ENCODE results near the gene GABARAPL2.

The GABARAPL2 gene

DNA sequence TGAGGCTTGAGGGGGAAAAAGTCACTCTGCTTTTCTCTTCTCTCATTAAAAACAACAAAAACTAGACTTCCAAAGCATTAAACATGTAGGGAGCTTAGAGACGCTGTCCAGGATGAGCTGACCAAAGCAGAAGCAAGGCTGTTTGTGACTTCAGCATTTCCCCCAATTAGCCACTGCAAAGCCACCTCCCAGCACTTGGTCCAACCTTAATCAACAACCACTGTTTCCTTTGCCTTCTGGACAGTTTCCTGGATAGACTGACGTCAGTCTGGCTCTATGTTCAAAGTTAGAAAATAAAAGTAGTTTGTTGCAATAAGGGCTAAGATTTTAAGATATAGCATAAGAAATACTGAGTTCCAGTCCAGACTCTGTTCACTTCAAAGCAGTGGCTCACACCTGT, 13.2 kb upstream of the GABARAPL2 start:
- no peak for DNase-seq (ENCODE audit: low read depth in 3 of 3, low spot score in 1 of 3)

DNA sequence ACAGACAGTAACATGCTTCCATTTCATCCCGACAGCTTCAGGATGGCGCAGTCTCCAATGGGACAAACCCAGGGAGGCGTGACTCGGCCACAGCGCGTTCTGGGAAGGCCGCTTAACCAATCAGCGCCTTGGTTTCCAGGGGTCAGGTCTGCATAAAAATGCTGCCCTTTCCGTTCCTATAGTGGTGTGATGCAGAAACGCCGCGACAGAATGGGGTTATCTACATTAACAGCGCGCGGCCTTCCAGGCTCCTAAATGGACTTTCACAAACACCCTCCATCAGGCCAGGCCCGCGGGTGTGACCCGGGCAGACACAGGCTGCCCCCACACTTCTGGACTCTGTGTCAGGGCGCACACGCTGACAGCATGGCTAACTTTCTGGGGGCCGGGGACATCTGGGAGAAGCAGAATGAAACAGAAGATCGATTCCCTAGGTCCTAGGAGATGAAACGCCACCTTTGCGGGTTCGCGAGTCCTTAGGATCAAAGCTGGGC, 10.9 kb upstream of the GABARAPL2 start:
- no peak for DNase-seq (ENCODE audit: low read depth in 3 of 3, low spot score in 1 of 3)

DNA sequence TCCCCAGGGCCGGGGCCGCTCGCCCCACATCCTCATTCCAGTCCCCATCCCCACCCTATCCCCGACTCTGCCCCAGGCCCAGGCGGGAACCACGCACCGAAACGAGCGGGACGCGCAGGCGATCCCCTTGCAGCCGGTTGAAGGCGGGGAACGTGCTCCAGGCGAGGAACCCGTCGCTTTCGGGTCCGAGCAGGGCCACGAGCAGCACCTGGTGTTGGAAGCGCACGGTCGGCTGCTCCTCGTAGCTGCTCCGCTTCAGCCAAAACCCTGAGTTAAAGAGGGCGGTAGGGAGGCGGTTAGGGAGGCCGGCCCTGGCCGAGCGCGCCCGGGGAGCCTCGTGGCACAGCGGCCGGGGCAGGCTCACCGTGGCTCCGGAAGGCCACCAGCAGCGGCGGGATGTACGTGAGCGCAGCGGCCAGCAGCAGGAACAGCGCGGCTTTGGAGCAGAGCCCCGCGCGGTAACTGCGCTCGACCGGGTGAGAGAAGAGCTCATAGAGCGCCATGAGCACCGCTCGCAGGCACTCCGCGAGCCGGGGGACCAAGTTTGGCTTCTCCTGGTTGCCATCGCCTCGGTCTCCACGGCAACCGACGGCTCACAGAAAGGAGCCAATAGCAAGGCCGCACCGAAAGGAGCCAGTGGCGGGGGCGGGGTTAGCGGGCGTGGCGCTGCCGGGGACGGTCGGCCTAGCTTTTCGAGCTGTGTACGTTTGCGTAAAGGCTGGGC, 10.3 kb upstream of the GABARAPL2 start, which contains the start of gene TMEM231:
Gene TMEM231 (minus strand): TSS at position 546 of the 724 bp plus-strand sequence. CDS start 43 bp downstream, at position 503.
- DNase-seq (ENCODE audit: low read depth in 3 of 3, low spot score in 1 of 3): peak; percentile 90 to 95 (median 92)

GRCh38 chr16:75556431-75556950, 9.7 kb upstream of the GABARAPL2 start:
- no peak for DNase-seq (ENCODE audit: low read depth in 3 of 3, low spot score in 1 of 3)

- no peak for DNase-seq (ENCODE audit: low read depth in 3 of 3, low spot score in 1 of 3)
Measured at GRCh38 chr16:75558846-75559401, 7.3 kb upstream of the GABARAPL2 start.

GRCh38 chr16:75559564-75560372, 6.4 kb upstream of the GABARAPL2 start:
- DNase-seq (ENCODE audit: low read depth in 3 of 3, low spot score in 1 of 3): no peak

DNA sequence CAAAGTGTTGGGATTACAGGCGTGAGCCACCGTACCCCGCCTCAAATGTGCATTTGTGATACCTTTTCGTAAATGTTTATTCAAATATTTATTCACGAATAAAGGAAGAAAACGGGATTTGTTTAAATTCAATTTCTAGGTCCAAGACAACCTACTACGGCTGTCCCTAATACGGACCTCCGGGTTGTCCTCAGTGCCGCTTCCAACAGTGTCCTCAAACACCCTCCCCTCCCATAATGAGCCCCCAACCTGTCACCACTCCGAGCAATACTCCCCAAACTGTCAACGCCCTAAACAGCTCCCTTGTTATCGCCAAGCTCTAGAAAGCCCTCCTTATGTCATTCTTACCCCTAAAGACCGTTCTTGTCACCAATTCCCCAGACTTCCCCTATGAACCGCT, 539 bp upstream of the GABARAPL2 start:
- no peak for DNase-seq (ENCODE audit: low read depth in 3 of 3, low spot score in 1 of 3)

- DNase-seq (ENCODE audit: low read depth in 3 of 3, low spot score in 1 of 3): no peak
Measured at GRCh38 chr16:75566758-75567255, 628 bp downstream of the GABARAPL2 start.

- no peak for DNase-seq (ENCODE audit: low read depth in 3 of 3, low spot score in 1 of 3)
Measured at GRCh38 chr16:75567911-75568310, 1.7 kb downstream of the GABARAPL2 start.

- no peak for DNase-seq (ENCODE audit: low read depth in 3 of 3, low spot score in 1 of 3)
Measured at GRCh38 chr16:75570396-75571065, 4.4 kb downstream of the GABARAPL2 start.

GRCh38 chr16:75572864-75573542, 6.8 kb downstream of the GABARAPL2 start:
- no peak for DNase-seq (ENCODE audit: low read depth in 3 of 3, low spot score in 1 of 3)

- DNase-seq (ENCODE audit: low read depth in 3 of 3, low spot score in 1 of 3): no peak
Measured at GRCh38 chr16:75573955-75574354, 7.8 kb downstream of the GABARAPL2 start.

DNA sequence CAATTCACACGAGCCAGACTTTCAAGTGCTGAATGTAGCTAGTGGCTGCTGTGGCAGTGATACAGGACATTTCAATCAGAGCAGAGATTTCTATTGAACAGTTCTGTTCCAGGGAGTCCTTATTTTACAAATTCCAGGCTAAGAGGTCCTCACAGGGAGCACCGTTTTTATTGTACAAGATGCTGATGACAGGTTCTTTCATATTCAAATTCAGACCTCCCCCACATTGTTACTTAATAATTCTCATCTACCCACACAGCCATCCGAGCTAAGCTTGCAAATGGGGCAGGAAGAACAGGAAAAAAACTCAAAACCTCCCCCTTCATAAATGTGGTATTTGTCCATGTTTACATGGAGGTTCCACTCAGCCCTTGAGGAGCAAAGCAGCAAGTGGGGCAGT, 9.8 kb downstream of the GABARAPL2 start:
- no peak for DNase-seq (ENCODE audit: low read depth in 3 of 3, low spot score in 1 of 3)

- no peak for DNase-seq (ENCODE audit: low read depth in 3 of 3, low spot score in 1 of 3)
Measured at GRCh38 chr16:75576384-75576811, 10.2 kb downstream of the GABARAPL2 start.

GRCh38 chr16:75578212-75578611, 12.0 kb downstream of the GABARAPL2 start:
- no peak for DNase-seq (ENCODE audit: low read depth in 3 of 3, low spot score in 1 of 3)

- no peak for DNase-seq (ENCODE audit: low read depth in 3 of 3, low spot score in 1 of 3)
Measured at GRCh38 chr16:75578725-75579124, 12.5 kb downstream of the GABARAPL2 start.

DNA sequence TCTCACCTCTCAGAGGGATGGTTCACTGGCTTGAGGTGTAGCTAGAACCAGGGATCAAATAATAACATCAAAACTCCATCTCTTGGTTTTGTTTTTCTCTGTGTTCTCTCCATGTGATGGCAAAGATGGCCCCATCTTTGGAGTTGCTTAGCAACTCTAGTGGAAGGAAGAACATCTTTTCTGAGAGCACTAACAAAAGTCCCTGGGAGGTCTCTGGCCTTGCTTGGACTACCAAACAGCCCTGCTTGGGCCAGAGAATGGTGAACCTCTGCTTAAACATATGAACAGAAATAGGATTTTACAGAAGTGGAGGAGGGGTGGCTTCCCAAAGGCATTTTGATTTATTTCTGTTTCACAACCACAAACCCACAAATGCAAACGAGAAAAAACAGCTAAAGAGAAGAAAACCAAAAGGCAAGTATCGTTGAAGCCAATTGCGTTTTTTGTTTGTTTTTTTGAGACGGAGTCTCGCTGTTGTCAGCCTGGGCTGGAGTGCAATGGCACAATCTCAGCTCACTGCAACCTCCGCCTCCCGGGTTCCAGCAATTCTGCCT, 13.2 kb downstream of the GABARAPL2 start:
- no peak for DNase-seq (ENCODE audit: low read depth in 3 of 3, low spot score in 1 of 3)

- DNase-seq (ENCODE audit: low read depth in 3 of 3, low spot score in 1 of 3): no peak
Measured at GRCh38 chr16:75584108-75584507, 17.9 kb downstream of the GABARAPL2 start.

- no peak for DNase-seq (ENCODE audit: low read depth in 3 of 3, low spot score in 1 of 3)
Measured at GRCh38 chr16:75588716-75589115, 22.5 kb downstream of the GABARAPL2 start.

DNA sequence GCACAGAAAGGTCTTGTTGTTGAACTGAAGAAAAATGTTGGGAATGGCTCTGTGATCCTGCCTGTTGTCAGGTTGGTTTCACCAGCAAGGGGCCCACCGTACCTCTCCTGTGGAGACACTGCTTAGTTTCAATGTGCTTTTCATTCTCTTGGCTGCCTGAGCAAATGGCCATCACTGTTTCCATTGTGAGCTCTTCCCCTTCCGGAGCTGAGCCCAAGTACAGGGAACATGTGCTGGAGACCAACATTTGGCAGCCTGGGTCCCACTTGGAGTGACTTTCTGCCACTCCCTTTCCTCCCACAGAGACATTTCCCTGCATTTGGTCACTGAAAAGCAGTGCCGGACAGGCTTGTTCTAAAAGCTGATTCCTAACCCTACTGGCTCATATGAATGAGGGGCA, 23.1 kb downstream of the GABARAPL2 start:
- no peak for DNase-seq (ENCODE audit: low read depth in 3 of 3, low spot score in 1 of 3)

Measured in stimulated activated CD4-positive, alpha-beta T cell treated with anti-CD3 and anti-CD28 coated beads, TNF-alpha, amount 100 ng/mL, for 1 hour (primary cell).